Heart left ventricle (tissue), 13 donors: ENCODE data around the gene CLCN3.

Source experiments
- CTCF ChIP-seq, 12 donors: fragments of 200-600 bp; sonication (generic) in 4 of 12; IDR thresholded peaks; one replicate each; pipeline versions ENCODE4 v1.5.0 to v1.8.0; 2018 to 2022; ENCODE audit warnings: antibody characterized with exemption in 12 of 12, mild to moderate bottlenecking in 5 of 12
- POLR2A ChIP-seq, 2 donors: fragments of 450-650 bp; IDR thresholded peaks; one replicate each; pipeline ENCODE4 v1.6.1; 2017; ENCODE audit warnings: antibody characterized with exemption in 2 of 2, mild to moderate bottlenecking in 2 of 2, moderate library complexity in 2 of 2
- donor health status: ischemic (EF 13 %, LVEDD 7.1; RV severe dilation, severe dysfunction).
- donor health status: DM: no; HTN: yes; CAD: no.
- donor health status: DM: no; HTN: no; CAD: no.
- donor health status: ischemic (EF 25% LVEDD 6.9; RV normal size, moderate dysfunction).
- donor health status: ischemic (EF 25% LVEDD 5.7; RV mildly dilated, moderate dysfunction).
- donor health status: ischemic (EF 35%, LVEDD 5.7; RV mildly dilated, moderate dysfunction).
- donor health status: nonischemic (EF 11% LVEDD 7.7; RV severe dilation, severe dysfunction).
- donor health status: DM: yes; HTN: yes; CAD: no.
- donor health status: PGD.
- donor health status: ischemic (EF 29% LVEDD 5.4; RV normal size, mild dysfunction).
- donor health status: nonischemic (EF 23%, LVEDD 6.1; RV moderate dilation, normal function).

- TF ChIP-seq POLR2A (IDR thresholded peaks at IDR 0.05) (no peak), CTCF (IDR thresholded peaks at IDR 0.05) (no peak)
Observed at GRCh38 chr4:169761846-169762245, 141.5 kb downstream of the CLCN3 start.
